NCI-H446 treated with DMSO at 0.1 percent for 48 hours (cell line): ENCODE data around the gene CA12.

Experiments used
- DNase-seq: peaks from one replicate; lab custom pipeline; 2025; lab: John Stamatoyannopoulos, UW

The CA12 gene

DNA sequence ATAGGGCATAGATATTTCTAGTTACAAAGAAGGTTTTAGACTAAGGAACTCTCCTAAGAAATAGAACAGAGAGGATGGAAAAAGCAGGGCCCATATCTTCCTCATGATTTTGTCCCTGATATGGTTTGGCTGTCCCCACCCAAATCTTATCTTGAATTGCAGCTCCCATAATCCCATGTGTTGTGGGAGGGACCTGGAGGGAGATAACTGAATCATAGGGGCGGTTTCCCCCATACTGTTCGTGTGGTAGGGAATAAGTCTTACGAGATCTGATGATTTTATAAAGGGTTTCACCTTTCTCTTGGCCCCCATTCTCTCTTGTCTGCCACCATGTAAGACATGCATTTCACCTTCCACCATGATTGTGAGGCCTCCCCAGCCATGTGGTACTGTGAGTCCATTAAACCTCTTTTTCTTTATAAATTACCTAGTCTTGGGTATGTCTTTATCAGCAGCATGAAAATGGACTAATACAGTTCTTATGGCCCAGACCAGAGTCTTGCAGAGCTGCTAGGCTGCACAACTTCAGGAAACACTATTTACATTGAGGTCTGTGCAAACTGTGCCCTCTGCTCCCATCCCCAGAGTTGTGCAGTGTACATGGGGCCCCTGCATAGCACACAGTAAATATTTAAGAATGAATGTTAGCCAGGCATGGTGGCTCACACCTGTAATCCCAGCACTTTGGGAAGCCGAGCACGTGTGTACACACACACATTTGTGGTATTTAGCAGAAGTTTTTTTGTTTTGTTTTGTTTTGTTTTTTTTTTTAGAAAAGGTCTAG is 20.3 kb upstream of the CA12 start:
- no peak for DNase-seq

GRCh38 chr15:63401078-63401477 is 19.4 kb upstream of the CA12 start:
- DNase-seq = no peak

DNA sequence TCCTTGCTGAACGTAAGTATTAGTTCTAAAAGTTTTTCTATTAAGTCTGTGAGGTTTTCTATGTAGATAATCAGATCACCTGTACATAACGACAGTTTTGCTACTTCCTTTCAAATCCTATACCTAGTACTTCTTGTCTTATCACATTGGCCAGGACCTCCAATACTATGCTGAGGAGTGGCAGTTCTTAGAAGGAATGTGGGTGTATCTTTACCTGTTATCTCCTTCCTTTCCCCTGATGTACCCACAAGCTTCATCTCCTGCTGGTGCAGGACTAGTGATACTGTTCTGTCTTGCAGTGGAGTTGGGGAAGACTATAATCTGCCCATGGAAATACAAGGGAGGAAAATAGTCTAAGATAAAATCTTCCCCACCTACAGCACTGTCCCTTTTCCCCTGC is 16.8 kb upstream of the CA12 start:
- DNase-seq = no peak

DNA sequence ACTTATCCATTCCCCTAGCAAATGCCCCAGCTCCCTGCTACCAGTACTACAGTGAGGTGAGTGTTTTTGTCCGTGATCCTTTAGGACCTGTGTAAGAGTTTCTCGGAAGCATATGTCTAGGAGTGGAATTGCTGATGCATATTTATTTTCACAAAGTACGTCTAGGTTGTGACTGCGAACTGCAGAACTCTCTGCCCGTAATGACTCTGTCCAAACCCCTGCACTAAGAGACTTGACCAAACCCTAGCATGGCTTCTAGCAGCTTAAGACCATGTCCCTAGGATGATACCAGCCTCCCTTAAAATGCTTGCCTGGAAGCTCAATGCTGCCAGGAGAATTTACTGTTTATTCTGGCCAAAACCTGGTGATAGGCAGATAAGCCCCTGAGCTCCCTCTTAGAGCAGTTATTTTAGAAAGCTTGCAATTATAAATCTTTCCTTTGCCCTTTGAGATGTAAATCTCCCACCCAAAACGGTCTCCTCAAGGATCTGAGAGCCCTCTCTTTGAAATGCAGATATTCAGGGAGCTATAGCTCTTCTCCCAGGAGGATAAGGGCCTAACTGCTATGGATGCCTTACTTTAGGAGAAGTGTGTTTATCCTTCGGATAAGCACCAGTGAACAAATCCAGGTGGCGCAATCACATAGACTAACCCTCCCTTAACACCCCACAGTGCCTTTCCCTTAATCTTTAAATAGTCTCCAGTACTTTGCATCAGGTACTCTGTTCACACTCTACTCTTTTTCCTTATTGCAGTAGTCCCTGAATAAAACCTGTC is 14.7 kb upstream of the CA12 start:
- no peak for DNase-seq

DNA sequence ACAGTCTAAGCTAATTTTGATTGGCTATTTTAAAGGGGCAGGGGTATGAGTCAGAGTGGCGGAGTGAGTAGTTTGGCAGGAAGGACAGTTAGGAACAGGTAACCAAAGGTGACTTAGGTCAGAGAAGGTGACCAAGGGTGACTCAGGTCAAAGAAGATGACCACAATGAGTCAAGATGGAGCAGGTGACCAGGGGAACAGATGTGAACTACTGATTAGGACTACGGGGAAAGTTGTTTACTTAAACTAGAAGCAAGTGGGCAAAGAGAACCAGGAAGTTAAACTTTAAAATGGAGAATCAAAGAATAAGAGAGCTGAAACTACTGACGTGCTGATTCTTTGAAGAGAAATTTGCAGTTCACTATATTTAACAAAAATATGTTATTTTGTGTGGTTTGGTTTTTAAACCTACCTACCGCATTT is 14.1 kb upstream of the CA12 start:
- DNase-seq = no peak

GRCh38 chr15:63392361-63393009 is 10.8 kb upstream of the CA12 start:
- DNase-seq = no peak

DNA sequence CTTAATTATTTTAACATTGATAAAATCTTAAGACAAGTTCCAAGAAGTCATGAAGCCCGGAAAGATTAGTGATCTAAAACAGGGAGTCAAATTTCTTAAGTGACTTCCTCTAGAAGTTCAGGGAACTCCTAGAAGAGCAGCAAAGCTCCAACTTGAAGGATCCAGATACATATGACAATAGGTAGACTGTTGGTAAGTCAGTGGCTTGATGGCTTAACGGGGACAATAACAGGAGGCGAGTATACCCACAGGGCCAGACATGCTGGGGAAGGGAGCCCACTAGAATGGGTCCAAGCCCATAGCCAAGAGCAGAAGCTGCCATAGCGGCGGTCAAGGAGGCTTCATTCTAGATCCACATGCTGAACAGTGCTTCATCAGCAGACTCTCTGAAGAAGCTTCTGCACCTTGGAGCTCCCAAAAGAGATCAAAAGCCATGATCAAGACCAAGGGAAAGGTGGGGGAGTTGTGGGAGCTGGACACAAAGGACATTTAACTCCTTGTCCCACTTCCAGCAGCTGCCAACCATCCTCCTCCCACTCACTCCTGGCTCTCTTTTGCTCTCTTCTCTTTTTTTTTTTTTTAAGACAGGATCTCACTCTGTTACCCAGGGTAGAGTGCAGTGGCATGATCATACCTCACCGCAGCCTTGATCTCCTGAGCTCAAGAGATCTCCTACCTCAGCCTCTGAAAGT is 10.2 kb upstream of the CA12 start:
- no peak for DNase-seq

DNA sequence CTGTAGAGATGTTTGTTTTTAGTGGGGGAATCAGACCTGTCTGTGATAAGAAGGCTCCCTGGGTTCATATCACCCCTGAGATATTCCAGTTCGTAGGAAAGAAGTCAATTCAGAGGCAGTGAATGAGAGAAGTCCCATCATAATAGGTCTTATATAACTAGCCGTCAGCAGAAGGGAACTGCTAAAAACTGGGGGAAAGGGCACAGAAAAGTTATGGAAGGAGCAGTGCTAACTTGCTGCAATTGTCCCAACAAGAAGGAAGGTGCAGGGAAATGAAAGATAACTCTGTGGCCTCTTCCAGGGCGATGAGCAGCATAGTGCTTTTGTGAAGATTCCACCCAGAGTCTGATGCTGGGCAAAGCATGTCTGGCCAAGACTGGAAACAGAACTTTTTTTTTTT is 9.0 kb upstream of the CA12 start:
- no peak for DNase-seq

GRCh38 chr15:63389902-63390670 is 8.4 kb upstream of the CA12 start:
- no peak for DNase-seq

- no peak for DNase-seq
These were observed 6.9 kb upstream of the CA12 start for GRCh38 chr15:63388511-63388910.

DNA sequence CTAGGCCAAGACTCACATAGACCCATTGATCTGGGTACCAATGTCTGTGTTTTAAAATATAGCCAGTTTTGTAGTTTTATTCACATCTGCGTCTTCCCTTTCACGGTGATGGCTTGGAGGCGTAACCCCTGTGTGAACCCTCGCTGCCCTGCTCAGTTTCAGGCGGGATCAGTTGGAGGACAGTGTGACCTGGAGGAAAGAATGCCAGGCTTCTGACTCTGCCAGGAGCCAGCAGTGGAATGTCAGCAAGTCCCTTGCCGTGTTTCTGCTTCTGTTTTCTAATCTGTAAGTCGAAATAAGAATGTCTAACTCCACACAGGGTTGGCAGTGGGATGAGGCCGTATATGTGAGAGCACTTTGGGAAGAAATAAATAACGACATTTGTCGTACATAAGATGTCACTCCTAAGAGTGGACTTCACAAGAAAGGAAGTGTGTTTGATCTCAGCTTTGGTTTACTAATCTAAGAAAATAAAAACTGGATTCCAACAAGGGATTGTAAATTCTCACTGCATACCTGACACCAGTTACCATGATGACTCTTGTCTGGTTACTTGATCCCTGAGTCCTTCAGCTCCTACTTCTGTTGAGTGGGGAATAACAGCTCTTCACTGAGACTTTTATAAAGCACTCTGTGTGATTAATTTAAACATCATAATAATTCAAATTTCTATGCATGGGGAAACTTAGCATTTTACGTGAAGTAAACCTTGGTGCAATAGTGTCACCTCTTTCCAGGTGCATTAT is 6.3 kb upstream of the CA12 start:
- no peak for DNase-seq

GRCh38 chr15:63385911-63386531 is 4.4 kb upstream of the CA12 start:
- DNase-seq = no peak

- no peak for DNase-seq
These were observed 3.3 kb upstream of the CA12 start for GRCh38 chr15:63384906-63385305.

- no peak for DNase-seq
These were observed 1.5 kb upstream of the CA12 start for GRCh38 chr15:63382966-63383710.

GRCh38 chr15:63380808-63381282 is 801 bp downstream of the CA12 start:
- DNase-seq = no peak

DNA sequence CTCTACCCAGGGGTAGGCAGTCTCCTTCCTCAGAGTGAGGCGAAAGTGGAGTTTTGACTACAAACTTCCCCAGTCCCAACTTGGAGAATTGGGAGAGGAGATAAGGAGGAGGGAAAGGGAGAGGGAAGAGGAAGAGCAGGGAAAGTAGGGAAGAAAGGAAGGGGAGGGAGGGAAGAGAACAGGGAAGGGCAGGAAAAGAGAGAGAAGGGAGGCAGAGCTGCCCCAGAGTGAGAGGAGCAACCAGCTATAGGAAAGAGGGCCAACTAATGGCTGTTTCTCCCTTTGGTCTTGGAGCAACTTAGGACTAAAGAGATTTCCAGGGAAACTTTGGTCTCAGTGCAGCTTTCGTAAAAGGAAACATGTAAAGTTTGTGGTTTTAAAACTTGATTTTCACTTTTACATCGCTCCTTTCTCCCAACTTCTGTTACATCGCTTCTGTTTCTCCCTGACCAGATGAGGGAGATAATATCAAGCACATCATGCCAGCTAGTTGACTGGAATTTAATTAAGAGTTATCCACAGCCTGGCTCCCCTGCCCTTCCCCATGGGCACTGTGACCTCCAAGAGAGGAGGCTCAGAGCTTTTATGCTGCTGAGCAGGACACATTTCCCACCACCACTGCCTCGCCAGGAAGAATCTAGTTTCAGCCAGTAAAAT is 1.4 kb downstream of the CA12 start:
- no peak for DNase-seq

GRCh38 chr15:63379492-63380150 is 2.0 kb downstream of the CA12 start:
- DNase-seq = no peak

DNA sequence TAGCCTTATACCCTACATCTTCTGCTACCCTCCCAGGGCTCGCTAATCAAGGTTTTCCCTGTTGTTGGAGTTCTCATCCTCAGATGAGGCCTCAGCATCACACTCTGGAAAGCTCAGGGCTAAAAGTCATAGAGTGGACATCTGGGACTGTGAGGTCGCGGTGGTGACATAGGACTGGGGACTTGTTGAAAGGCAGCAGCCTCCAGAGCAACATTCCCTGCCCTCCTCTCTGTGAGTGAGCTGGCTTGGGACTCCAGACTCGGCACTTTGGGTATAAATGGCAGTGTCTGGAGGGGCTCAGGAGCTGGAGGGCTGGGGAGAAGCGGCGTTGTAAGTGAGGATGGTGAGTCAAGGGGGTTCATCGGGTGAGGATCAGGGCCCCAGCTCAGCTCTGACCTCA is 2.7 kb downstream of the CA12 start:
- DNase-seq = no peak
